Activated CD8-positive, alpha-beta T cell treated with anti-CD3 and anti-CD28 coated beads for 36 hours (primary cell): ENCODE results near the gene ATAD5. TPM values are rescaled to one million over a fixed set of nuclear protein-coding genes. Genes with fewer than 3 reads are reported as not detected.

Source experiments
- ATAC-seq: fragments of 200-7000 bp; cut with Tn5 transposase; one replicate; pipeline ENCODE4 v1.10.0; 2021; ENCODE audit warnings: mild to moderate bottlenecking, moderate library complexity
- CTCF ChIA-PET: fragments of 350-600 bp; sonication (Branson Sonifier 250); formaldehyde crosslinking; loops from one replicate; lab custom pipeline; 2021; ENCODE audit warnings: antibody characterized with exemption; lab: Charles Lee
- POLR2A ChIA-PET: fragments of 350-600 bp; sonication (Branson Sonifier 250); formaldehyde crosslinking; loops from one replicate; lab custom pipeline; 2021; ENCODE audit warnings: antibody characterized with exemption; lab: Charles Lee
- DNase-seq: peaks from one replicate; pipeline ENCODE4 v3.0.0-alpha.2; 2020
- H3K27ac Mint-ChIP-seq: one replicate; pipeline ENCODE4 v1.8.0; 2021; ENCODE audit warnings: mild to moderate bottlenecking, mixed read lengths
- H3K27me3 Mint-ChIP-seq: one replicate; pipeline ENCODE4 v1.8.0; 2021; ENCODE audit warnings: mixed read lengths
- H3K36me3 Mint-ChIP-seq: one replicate; pipeline ENCODE4 v1.8.0; 2021; ENCODE audit warnings: low read depth, mixed read lengths
- H3K4me1 Mint-ChIP-seq: one replicate; pipeline ENCODE4 v1.8.0; 2021; ENCODE audit warnings: low read depth, mixed read lengths
- H3K4me3 Mint-ChIP-seq: one replicate; pipeline ENCODE4 v1.8.0; 2021; ENCODE audit warnings: mild to moderate bottlenecking, moderate library complexity, mixed read lengths
- H3K9me3 Mint-ChIP-seq: one replicate; pipeline ENCODE4 v1.8.0; 2021; ENCODE audit warnings: mixed read lengths
- intact Hi-C: fragments of 100-400 bp; cut with micrococcal nuclease; formaldehyde crosslinking; loops from one replicate; pipeline ENCODE4 v1.10.0; 2022
- total RNA-seq, 2 experiments: library from RNA; stranded (reverse); gene quantifications; one replicate each; pipeline ENCODE4 v1.2.3, GENCODE V29; 2021
- TF ChIP-seq, protein P1 (sequence below): fragments of 200-600 bp; IDR thresholded peaks from one replicate; pipeline ENCODE4 v1.8.0; 2022; ENCODE audit warnings: antibody characterized with exemption, mild to moderate bottlenecking

The ATAD5 gene
- total RNA-seq, 2 experiments from 2014 or later, result 34.5 to 35.0 TPM

DNA sequence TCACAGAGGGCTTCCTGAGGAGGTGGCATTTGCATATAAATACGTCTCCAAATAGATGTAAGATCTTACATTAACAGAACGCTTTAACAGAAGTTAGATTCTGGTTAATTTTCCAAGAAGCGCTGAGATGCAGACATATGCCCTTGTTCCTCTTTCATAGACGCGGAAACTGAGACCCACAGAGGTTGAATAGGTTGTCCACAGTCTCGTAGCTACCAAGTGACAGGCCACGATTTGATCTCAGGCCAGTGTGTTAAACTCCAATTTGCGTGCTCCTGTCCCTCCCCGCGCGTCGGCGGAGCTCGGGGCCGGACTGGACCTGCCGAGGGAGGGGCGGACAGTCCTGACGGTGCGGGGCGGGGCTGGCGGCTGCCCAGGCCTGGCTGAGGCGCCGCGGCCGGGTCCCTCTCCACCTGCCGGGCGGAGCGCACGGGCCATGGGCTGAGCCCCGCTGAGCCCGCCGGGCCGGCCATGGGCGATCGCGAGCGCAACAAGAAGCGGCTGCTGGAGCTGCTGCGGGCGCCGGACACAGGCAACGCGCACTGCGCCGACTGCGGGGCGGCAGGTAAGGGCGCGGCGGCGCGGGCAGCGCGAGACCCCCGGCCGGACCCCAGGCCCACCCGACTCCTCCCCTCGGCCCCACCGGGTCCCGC is 89.9 kb downstream of the ATAD5 start, which contains the start of gene ADAP2:
TSS of gene ADAP2 (plus strand) at position 402 of the 653 bp plus-strand sequence. CDS start at position 472, 70 bp downstream.
- TF ChIP-seq, protein P1, sequence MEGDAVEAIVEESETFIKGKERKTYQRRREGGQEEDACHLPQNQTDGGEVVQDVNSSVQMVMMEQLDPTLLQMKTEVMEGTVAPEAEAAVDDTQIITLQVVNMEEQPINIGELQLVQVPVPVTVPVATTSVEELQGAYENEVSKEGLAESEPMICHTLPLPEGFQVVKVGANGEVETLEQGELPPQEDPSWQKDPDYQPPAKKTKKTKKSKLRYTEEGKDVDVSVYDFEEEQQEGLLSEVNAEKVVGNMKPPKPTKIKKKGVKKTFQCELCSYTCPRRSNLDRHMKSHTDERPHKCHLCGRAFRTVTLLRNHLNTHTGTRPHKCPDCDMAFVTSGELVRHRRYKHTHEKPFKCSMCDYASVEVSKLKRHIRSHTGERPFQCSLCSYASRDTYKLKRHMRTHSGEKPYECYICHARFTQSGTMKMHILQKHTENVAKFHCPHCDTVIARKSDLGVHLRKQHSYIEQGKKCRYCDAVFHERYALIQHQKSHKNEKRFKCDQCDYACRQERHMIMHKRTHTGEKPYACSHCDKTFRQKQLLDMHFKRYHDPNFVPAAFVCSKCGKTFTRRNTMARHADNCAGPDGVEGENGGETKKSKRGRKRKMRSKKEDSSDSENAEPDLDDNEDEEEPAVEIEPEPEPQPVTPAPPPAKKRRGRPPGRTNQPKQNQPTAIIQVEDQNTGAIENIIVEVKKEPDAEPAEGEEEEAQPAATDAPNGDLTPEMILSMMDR, result no peak
- ChIA-PET POLR2A (no interaction called here), CTCF (no interaction called here)
- Mint-ChIP-seq H3K4me3 (peak within 1 kb of the TSS; percentile 41), H3K27me3 (peaks cover 42% of the 10 kb centered on the region), H3K4me1 (peaks cover 11% of the 10 kb centered on the region), H3K27ac (no peak within 1 kb of the TSS), H3K36me3 (no peaks in the 10 kb centered on the region), H3K9me3 (no peaks in the 10 kb centered on the region)
- ATAC-seq, result peak; percentile 39
- no peak for DNase-seq
- intact Hi-C loops, result no loop called here

DNA sequence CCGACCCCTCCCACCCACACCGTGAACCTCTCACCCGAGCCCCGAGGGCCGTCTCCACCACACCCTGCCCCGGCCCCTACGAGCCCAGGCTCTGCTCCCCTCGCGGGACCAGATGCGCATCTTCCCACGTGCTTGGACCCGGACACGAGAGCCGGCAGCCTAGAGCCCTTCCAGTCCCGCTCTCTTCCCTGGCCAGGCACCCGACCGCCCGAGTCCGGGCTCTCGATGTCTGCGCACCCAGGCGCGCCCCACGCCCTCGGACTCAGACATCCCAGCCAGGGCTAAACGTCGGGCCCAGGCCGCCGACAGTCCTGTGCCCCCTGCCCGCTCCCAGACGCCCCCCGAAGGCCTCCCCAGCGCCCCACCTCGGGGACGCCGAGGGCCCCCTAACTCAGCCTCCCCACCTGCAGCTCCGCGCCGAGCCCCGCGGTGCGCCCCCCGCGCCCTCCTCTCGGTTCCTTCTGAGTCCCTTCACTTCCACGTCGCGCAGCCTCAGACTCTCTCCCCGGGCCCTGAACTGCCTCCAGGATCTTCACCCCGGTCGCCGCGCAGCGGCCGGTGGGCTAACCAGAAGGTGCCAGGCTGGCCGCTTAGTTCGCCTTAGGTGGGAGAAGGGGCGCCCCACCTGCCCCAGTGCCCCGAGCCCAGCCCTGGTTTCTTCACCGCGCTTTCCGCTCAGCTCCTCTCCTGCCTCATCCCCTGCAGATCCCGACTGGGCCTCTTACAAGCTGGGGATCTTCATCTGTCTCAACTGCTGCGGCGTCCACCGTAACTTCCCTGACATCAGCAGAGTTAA is 90.7 kb downstream of the ATAD5 start:
- TF ChIP-seq, protein P1, result no peak
- DNase-seq (peak; percentile 7), ATAC-seq (peak; percentile 27)
- H3K4me3 Mint-ChIP-seq, result peak overlapping the region; percentile 10
- CTCF ChIA-PET, result no interaction called here
- H3K27ac Mint-ChIP-seq, result no peak overlapping the region
- H3K36me3 Mint-ChIP-seq, result no peaks in the 10 kb centered on the region
- H3K9me3 Mint-ChIP-seq, result no peaks in the 10 kb centered on the region
- POLR2A ChIA-PET, result no interaction called here
- H3K27me3 Mint-ChIP-seq, result peaks cover 46% of the 10 kb centered on the region
- intact Hi-C loops, result no loop called here
- H3K4me1 Mint-ChIP-seq, result peaks cover 11% of the 10 kb centered on the region

DNA sequence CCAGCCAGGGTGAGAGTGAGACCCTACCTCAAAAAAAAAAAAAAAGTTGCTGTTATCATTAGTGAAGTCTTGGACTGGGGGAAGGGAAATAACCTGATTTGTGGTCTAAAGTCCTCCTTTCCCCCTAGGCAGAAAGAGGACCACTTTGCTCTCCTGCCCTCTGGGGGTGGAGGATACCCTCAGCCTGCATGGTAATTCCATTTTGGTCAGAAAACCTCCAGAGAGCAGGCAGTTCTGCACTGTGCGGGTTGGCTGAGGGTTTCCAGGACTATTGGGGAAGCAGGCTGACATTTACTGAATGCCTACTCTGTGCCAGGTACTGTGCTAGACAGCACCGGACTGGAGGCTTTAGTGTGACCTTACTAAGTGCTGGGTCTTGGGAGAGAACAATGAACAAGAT is 92.6 kb downstream of the ATAD5 start:
- DNase-seq (no peak), ATAC-seq (no peak)
- no peaks in the 10 kb centered on the region for H3K36me3 Mint-ChIP-seq
- H3K9me3 Mint-ChIP-seq, result no peaks in the 10 kb centered on the region
- CTCF ChIA-PET, result no interaction called here
- peaks cover 46% of the 10 kb centered on the region for H3K27me3 Mint-ChIP-seq
- TF ChIP-seq, protein P1, result no peak
- H3K4me1 Mint-ChIP-seq, result peaks cover 11% of the 10 kb centered on the region
- POLR2A ChIA-PET, result no interaction called here
- intact Hi-C loops, result no loop called here
- no peak overlapping the region for H3K27ac Mint-ChIP-seq
- H3K4me3 Mint-ChIP-seq, result no peak overlapping the region

- POLR2A ChIA-PET, result no interaction called here
- Mint-ChIP-seq H3K9me3 (no peaks in the 10 kb centered on the region), H3K27ac (no peak overlapping the region), H3K27me3 (peaks cover 32% of the 10 kb centered on the region), H3K36me3 (no peaks in the 10 kb centered on the region), H3K4me3 (no peak overlapping the region), H3K4me1 (peaks cover 7% of the 10 kb centered on the region)
- intact Hi-C loops, result no loop called here
- TF ChIP-seq, protein P1, result no peak
- CTCF ChIA-PET, result interaction anchor here (1.2 kb wide), 1 partner anchor 290 kb away, joined by 3 read pairs; no protein-coding TSS in a partner anchor
- DNase-seq, result no peak
- no peak for ATAC-seq
Measured at GRCh38 chr17:30926516-30926915, 94.8 kb downstream of the ATAD5 start.

DNA sequence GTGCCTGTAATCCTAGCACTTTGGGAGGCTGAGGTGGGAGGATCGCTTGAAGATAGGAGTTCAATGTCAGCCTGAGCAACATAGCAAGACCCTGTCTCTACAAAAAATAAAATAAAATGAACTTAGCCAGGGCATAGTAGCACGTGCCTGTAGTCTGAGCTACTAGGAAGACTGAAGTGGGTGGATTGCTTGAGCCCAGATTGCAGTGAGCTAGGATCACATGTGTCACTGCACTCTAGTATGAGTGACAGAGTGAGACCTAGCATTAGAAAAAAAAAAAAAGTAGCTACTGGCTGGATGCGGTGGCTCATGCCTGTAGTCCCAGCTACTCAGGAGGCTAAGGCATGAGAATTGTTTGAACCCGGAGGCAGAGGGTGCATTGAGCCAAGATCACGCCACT is 96.0 kb downstream of the ATAD5 start:
- ChIA-PET CTCF (no interaction called here), POLR2A (no interaction called here)
- intact Hi-C loops, result no loop called here
- no peak overlapping the region for H3K27ac Mint-ChIP-seq
- TF ChIP-seq, protein P1, result no peak
- no peaks in the 10 kb centered on the region for H3K9me3 Mint-ChIP-seq
- H3K36me3 Mint-ChIP-seq, result no peaks in the 10 kb centered on the region
- no peak for DNase-seq
- H3K4me3 Mint-ChIP-seq, result no peak overlapping the region
- H3K4me1 Mint-ChIP-seq, result peaks cover 3% of the 10 kb centered on the region
- peaks cover 25% of the 10 kb centered on the region for H3K27me3 Mint-ChIP-seq
- no peak for ATAC-seq
